ENCODE measurements around the gene EGFL6.

DNA sequence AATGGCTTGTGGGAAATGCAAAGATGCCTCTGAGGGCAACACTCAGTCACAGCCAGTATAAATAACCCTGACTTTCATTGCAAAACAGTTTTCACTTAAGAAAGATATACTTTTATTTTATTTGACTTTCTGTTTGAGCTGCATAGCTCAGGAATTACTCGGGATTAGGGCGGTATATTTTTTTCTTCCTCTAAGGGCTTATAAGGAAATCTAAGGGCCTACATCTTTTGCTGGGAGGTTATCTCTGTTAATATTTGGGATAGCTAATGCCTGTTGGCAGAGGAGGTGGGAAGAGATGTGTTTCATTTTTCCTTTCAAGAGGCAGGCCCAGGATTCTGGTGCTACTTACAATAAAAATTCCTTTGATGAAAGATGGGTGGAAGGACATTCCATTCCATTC lies 28.8 kb upstream of the EGFL6 start:
- TF ChIP-seq POLR2A (IDR thresholded peaks at IDR 0.05), result no peak
- TF ChIP-seq, protein P1, sequence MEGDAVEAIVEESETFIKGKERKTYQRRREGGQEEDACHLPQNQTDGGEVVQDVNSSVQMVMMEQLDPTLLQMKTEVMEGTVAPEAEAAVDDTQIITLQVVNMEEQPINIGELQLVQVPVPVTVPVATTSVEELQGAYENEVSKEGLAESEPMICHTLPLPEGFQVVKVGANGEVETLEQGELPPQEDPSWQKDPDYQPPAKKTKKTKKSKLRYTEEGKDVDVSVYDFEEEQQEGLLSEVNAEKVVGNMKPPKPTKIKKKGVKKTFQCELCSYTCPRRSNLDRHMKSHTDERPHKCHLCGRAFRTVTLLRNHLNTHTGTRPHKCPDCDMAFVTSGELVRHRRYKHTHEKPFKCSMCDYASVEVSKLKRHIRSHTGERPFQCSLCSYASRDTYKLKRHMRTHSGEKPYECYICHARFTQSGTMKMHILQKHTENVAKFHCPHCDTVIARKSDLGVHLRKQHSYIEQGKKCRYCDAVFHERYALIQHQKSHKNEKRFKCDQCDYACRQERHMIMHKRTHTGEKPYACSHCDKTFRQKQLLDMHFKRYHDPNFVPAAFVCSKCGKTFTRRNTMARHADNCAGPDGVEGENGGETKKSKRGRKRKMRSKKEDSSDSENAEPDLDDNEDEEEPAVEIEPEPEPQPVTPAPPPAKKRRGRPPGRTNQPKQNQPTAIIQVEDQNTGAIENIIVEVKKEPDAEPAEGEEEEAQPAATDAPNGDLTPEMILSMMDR (IDR thresholded peaks at IDR 0.05), result no peak

All from body of pancreas (tissue), 4 donors.